Measurements from ENCODE around the gene OSBPL5. TPM values are rescaled to one million over a fixed set of nuclear protein-coding genes. Genes with fewer than 3 reads are reported as not detected.

OSBPL5 gene
- total RNA-seq, 4 donors from 2014 or later: 59.6 to 119 (median 71.7) TPM

- H3K36me3 ChIP-seq: peaks cover 0 to 26% (median 7%) of the 10 kb centered on the region in 4 donors
- intact Hi-C loops (cut with DNase I): no loop called here
- no peaks in the 10 kb centered on the region for H3K9me3 ChIP-seq
- H3K4me1 ChIP-seq: peaks cover 57 to 99% (median 90%) of the 10 kb centered on the region in 4 donors
- H3K4me3 ChIP-seq: no peak overlapping the region
- no peaks in the 10 kb centered on the region for H3K27me3 ChIP-seq
- H3K27ac ChIP-seq (replicated peaks in 1 of 4): no peak overlapping the region
- no peak for TF ChIP-seq POLR2AphosphoS5 (IDR thresholded peaks at IDR 0.05)
- no peak for TF ChIP-seq EP300 (IDR thresholded peaks at IDR 0.05)
- TF ChIP-seq CTCF (IDR thresholded peaks at IDR 0.05): no peak
- no peak for TF ChIP-seq POLR2A (IDR thresholded peaks at IDR 0.05; ENCODE audit: low read depth)
- no peak for DNase-seq (ENCODE audit: extremely low spot score)
- WGBS: 90% methylated on average over 19 of the region's 19 CpGs
These were observed 16.7 kb downstream of the OSBPL5 start for GRCh38 chr11:3148255-3148989.

DNA sequence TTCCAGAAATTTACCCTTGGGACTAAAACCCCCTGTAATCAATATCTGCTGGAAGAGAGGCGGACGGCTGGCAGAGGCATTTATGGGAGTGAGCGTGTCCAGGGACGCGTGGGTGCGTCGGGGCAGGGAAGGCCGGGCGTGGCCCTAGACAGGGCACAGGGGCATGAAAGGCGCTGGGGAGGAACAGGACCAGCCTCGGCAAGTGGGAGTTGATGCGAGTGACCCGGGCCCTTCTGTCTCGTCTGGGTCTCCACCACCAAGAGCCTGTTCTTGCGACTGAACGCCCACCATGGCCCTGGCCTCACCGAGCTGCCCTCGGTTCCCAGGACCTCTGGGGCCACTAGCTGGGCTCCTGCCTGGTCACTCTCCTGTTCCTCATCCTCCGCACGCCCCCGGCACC, 17.5 kb downstream of the OSBPL5 start:
- H3K4me1 ChIP-seq: peaks cover 49 to 95% (median 85%) of the 10 kb centered on the region in 4 donors

DNA sequence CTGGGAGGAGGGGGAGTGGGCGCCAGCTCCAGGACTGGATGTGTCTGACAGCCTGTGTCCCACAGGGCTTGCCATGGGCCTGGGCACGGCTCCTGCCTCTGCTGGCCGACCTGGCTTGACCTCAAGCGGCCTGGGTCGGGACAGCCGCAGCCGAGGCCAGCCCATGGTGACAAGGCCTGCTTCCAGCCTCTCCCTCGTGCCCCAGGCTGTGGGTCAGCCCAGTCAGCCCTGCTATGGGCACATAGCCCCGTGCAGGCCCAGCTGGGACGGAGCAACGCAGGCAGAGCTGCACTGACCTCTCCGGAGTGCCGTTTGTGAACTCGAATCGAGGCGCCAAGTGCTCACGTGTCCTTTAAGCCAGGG, 17.9 kb downstream of the OSBPL5 start:
- TF ChIP-seq POLR2A (IDR thresholded peaks at IDR 0.05; ENCODE audit: low read depth) (no peak), POLR2AphosphoS5 (IDR thresholded peaks at IDR 0.05) (no peak), EP300 (IDR thresholded peaks at IDR 0.05) (no peak), CTCF (IDR thresholded peaks at IDR 0.05) (no peak)
- no peak for DNase-seq (ENCODE audit: extremely low spot score)
- H3K36me3 ChIP-seq: peaks cover 0 to 26% (median 5%) of the 10 kb centered on the region in 4 donors
- no peaks in the 10 kb centered on the region for H3K9me3 ChIP-seq
- H3K4me3 ChIP-seq: no peak overlapping the region
- H3K27ac ChIP-seq (replicated peaks in 1 of 4): peak overlapping the region in 1 of 4 donors; percentile 60
- intact Hi-C loops (cut with DNase I): no loop called here
- peaks cover 46 to 91% (median 81%) of the 10 kb centered on the region in 4 donors for H3K4me1 ChIP-seq
- 84% methylated on average over 9 of the region's 17 CpGs for WGBS
- H3K27me3 ChIP-seq: no peaks in the 10 kb centered on the region

More for the DNA sequence above, 17.5 kb downstream of the OSBPL5 start:
- no peaks in the 10 kb centered on the region for H3K9me3 ChIP-seq
- H3K36me3 ChIP-seq: peaks cover 0 to 26% (median 7%) of the 10 kb centered on the region in 4 donors
- WGBS: 97% methylated on average over 11 of the region's 21 CpGs
- peak overlapping the region in 1 of 4 donors; percentile 60 for H3K27ac ChIP-seq (replicated peaks in 1 of 4)
- no peak for DNase-seq (ENCODE audit: extremely low spot score)
- intact Hi-C loops (cut with DNase I): no loop called here
- no peak overlapping the region for H3K4me3 ChIP-seq
- TF ChIP-seq POLR2A (IDR thresholded peaks at IDR 0.05; ENCODE audit: low read depth) (no peak), EP300 (IDR thresholded peaks at IDR 0.05) (no peak), POLR2AphosphoS5 (IDR thresholded peaks at IDR 0.05) (no peak), CTCF (IDR thresholded peaks at IDR 0.05) (no peak)
- no peaks in the 10 kb centered on the region for H3K27me3 ChIP-seq

- DNase-seq (ENCODE audit: extremely low spot score): no peak
- WGBS: 77% methylated on average over 16 of the region's 22 CpGs
- H3K36me3 ChIP-seq: peaks cover 0 to 23% (median 5%) of the 10 kb centered on the region in 4 donors
- intact Hi-C loops (cut with DNase I): no loop called here
- TF ChIP-seq EP300 (IDR thresholded peaks at IDR 0.05) (no peak), POLR2A (IDR thresholded peaks at IDR 0.05; ENCODE audit: low read depth) (no peak), POLR2AphosphoS5 (IDR thresholded peaks at IDR 0.05) (no peak), CTCF (IDR thresholded peaks at IDR 0.05) (no peak)
- H3K9me3 ChIP-seq: no peaks in the 10 kb centered on the region
- H3K27me3 ChIP-seq: no peaks in the 10 kb centered on the region
- H3K4me3 ChIP-seq: no peak overlapping the region
- peaks cover 45 to 86% (median 78%) of the 10 kb centered on the region in 4 donors for H3K4me1 ChIP-seq
- peak overlapping the region in 1 of 4 donors; percentile 60 for H3K27ac ChIP-seq (replicated peaks in 1 of 4)
These were observed 18.4 kb downstream of the OSBPL5 start for GRCh38 chr11:3146612-3147256.
